ENCODE measurements around the gene DNM3. TPM values are rescaled to one million over a fixed set of nuclear protein-coding genes. Genes with fewer than 3 reads are reported as not detected.

The DNM3 gene
- total and polyA plus RNA-seq, 10 of the 15 experiments (the other 5 are each of a cell fraction or from before 2014, with no cell fraction given) = 0.03 to 1.5 (median 0.08) TPM; not detected in 3

DNA sequence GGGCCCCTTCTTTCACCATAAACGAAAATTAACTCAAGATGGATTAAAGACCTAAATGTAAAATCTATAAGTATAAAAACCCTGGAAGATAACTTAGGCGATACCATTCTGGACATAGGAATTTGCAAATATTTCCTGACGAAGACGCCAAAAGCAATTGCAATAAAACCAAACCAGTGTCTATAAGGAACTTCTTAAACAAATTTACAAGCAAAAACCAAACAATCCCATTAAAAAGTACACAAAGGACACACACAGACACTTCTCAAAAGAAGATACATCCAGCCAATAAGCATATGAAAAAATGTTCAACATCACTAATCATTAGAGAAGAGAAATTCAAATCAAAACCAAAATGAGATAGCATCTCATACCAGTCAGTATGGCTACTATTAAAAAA lies 500.4 kb downstream of the DNM3 start (continued):
- TF ChIP-seq BCL3 (IDR thresholded peaks at IDR 0.05; ENCODE audit: borderline replicate concordance, insufficient read depth, low read depth, low read length, poor library complexity, severe bottlenecking) (no peak), SP1 (IDR thresholded peaks at IDR 0.05; ENCODE audit: low read depth, low read length) (no peak), NR2C1 (IDR thresholded peaks at IDR 0.05) (no peak)

GRCh38 chr1:172342584-172343239 lies 501.4 kb downstream of the DNM3 start:
- ChIA-PET CTCF (interaction anchor here (0.7 to 10.8 kb wide), 11 partner anchors 12 to 279 kb away, joined by 3 to 153 read pairs (median 5); no protein-coding TSS in a partner anchor), RAD21 (ENCODE audit: unreplicated experiment) (interaction anchor here (0.7 to 13.2 kb wide), 12 partner anchors 15 to 225 kb away, joined by 3 to 407 read pairs (median 8); no protein-coding TSS in a partner anchor), POLR2A (interaction anchor here (0.8 to 4.8 kb wide), 8 partner anchors 12 to 68 kb away, joined by 3 to 63 read pairs (median 12); no protein-coding TSS in a partner anchor), SMC1A (ENCODE audit: uncharacterized antibody, unreplicated experiment) (interaction anchor here (0.8 to 15.2 kb wide), 11 partner anchors 13 to 252 kb away, joined by 3 to 489 read pairs (median 5); no protein-coding TSS in a partner anchor)
- Histone ChIP-seq H4K20me1 (ENCODE audit: control insufficient read depth, insufficient read depth) (no peaks in the 10 kb centered on the region), H3K27ac (ENCODE audit: control insufficient read depth, insufficient read depth) (peak overlapping the region; percentile 98), H3K4me3 (no peak overlapping the region), H3K4me2 (ENCODE audit: control insufficient read depth, insufficient read depth) (peak overlapping the region; percentile 75), H3K27me3 (replicated peaks in 1 of 2; ENCODE audit: control insufficient read depth in 2 of 2, insufficient read depth in 2 of 2, low read length in 1 of 2) (no peaks in the 10 kb centered on the region), H3K36me3 (ENCODE audit: control insufficient read depth in 2 of 2, insufficient read depth in 2 of 2, low read length in 1 of 2) (no peaks in the 10 kb centered on the region), H3K9me3 (replicated peaks; ENCODE audit: control insufficient read depth, insufficient read depth, low read length) (peaks cover 10% of the 10 kb centered on the region), H3K4me1 (ENCODE audit: control insufficient read depth, insufficient read depth, low read length) (peaks cover 64% of the 10 kb centered on the region), H2AFZ (ENCODE audit: control insufficient read depth, low read depth, low read length) (no peak overlapping the region), H3K79me2 (ENCODE audit: control insufficient read depth, insufficient read depth, low read length) (peaks cover 11% of the 10 kb centered on the region), H3K9ac (ENCODE audit: control insufficient read depth, insufficient read depth, low read length) (peak overlapping the region; percentile 66)
- no TSS peak for BruUV-seq (replicated peaks)
- intact Hi-C loops (cut with micrococcal nuclease; ENCODE audit: unreplicated experiment) (loop anchor here (1.0 to 5.0 kb wide), 6 partner anchors 16 to 340 kb away; no protein-coding TSS in a partner anchor), in situ Hi-C loops (cut with MboI) (loop anchor here (5.0 kb wide), 1 partner anchor 50 kb away; no protein-coding TSS in a partner anchor)
- FAIRE-seq (peak; percentile 84), DNase-seq (ENCODE audit: low read depth, low spot score) (peak; percentile 76), ATAC-seq (peak; percentile 41)
- WGBS (ENCODE audit: insufficient coverage, insufficient replicate concordance, low lambda C conversion rate, missing lambda C conversion rate) = 2% methylated on average over 4 of the region's 4 CpGs
- TF ChIP-seq FOXM1 (IDR thresholded peaks at IDR 0.05; ENCODE audit: low read depth, low read length) (peak; percentile 82; the same call in 1 of the 2 replicates), CBX5 (IDR thresholded peaks at IDR 0.05; ENCODE audit: low read depth) (no peak), EP300 (IDR thresholded peaks at IDR 0.05; ENCODE audit: borderline replicate concordance in 1 of 2, control insufficient read depth in 1 of 2, low read depth in 2 of 2, low read length in 2 of 2) (peak; percentile 66 to 93; a peak in 3 of 4 replicates), DPF2 (IDR thresholded peaks at IDR 0.05) (peak; percentile 93), SPI1 (IDR thresholded peaks at IDR 0.05; ENCODE audit: borderline replicate concordance, insufficient read depth, low read depth, low read length) (peak; percentile 97), ZNF384 (IDR thresholded peaks at IDR 0.05; ENCODE audit: borderline replicate concordance, low read depth, low read length) (peak; percentile 28; the same call in 1 of the 2 replicates), BACH1 (IDR thresholded peaks at IDR 0.05; ENCODE audit: borderline replicate concordance) (peak; percentile 75; the same call in 1 of the 2 replicates), STAT3 (IDR thresholded peaks at IDR 0.05; ENCODE audit: low read depth, low read length) (0 out of 2 replicates have a peak, but pooled peaks have one; percentile 39), ZNF24 (IDR thresholded peaks at IDR 0.05) (peak; percentile 48; the same call in 1 of the 2 replicates), RB1 (IDR thresholded peaks at IDR 0.05; ENCODE audit: borderline replicate concordance) (no peak), GATAD2B (conservative IDR thresholded peaks at IDR 0.05; ENCODE audit: low read depth) (peak; percentile 64), BMI1 (IDR thresholded peaks at IDR 0.05; ENCODE audit: borderline replicate concordance) (peak; percentile 75)
- TF ChIP-seq, protein P1, sequence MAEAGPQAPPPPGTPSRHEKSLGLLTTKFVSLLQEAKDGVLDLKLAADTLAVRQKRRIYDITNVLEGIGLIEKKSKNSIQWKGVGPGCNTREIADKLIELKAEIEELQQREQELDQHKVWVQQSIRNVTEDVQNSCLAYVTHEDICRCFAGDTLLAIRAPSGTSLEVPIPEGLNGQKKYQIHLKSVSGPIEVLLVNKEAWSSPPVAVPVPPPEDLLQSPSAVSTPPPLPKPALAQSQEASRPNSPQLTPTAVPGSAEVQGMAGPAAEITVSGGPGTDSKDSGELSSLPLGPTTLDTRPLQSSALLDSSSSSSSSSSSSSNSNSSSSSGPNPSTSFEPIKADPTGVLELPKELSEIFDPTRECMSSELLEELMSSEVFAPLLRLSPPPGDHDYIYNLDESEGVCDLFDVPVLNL (IDR thresholded peaks at IDR 0.05; ENCODE audit: low read depth, low read length) = no peak

Data from GM12878 (cell line).